Naive thymus-derived CD8-positive, alpha-beta T cell (primary cell): ENCODE measurements around the gene HOXB13. TPM values are rescaled to one million over a fixed set of nuclear protein-coding genes. Genes with fewer than 3 reads are reported as not detected.
A peak's percentile ranks its signal among the peaks of the same experiment; 100 is the strongest.

Experiments
- ATAC-seq, 2 donors: fragments of 150-1000 bp; cut with Tn5 transposase in 1 of 2; sonication (Bioruptor Pico), chemical (Tn5 transposase) in 1 of 2; 1 replicate in 1 of 2; 2 replicates in 1 of 2; pipeline ENCODE4 v1.10.0; 2021; ENCODE audit warnings: mild to moderate bottlenecking in 2 of 2, moderate library complexity in 2 of 2
- POLR2A ChIA-PET: fragments of 350-600 bp; sonication (Branson Sonifier 250); formaldehyde crosslinking; loops from one replicate; lab custom pipeline; 2021; ENCODE audit warnings: antibody characterized with exemption; lab: Charles Lee
- DNase-seq, 10 donors: peaks; one replicate each; pipeline versions ENCODE4 v3.0.0 to v3.0.0-alpha.2; 2020 to 2022
- H3K27ac Mint-ChIP-seq, 10 donors: one replicate each; pipeline ENCODE4 v1.8.0; 2020 to 2022; ENCODE audit warnings: mild to moderate bottlenecking in 10 of 10, mixed read lengths in 10 of 10, moderate library complexity in 4 of 10, inconsistent platforms in 1 of 10
- H3K27me3 Mint-ChIP-seq, 5 donors: one replicate each; pipeline ENCODE4 v1.8.0; 2021 to 2022; ENCODE audit warnings: mixed read lengths in 5 of 5
- H3K36me3 Mint-ChIP-seq, 3 donors: one replicate each; pipeline ENCODE4 v1.8.0; 2020 to 2022; ENCODE audit warnings: mixed read lengths in 3 of 3, mild to moderate bottlenecking in 2 of 3, inconsistent platforms in 1 of 3
- H3K4me1 Mint-ChIP-seq, 4 donors: one replicate each; pipeline ENCODE4 v1.8.0; 2021 to 2022; ENCODE audit warnings: mixed read lengths in 4 of 4
- H3K4me3 Mint-ChIP-seq, 10 donors: one replicate each; pipeline ENCODE4 v1.8.0; 2020 to 2022; ENCODE audit warnings: mild to moderate bottlenecking in 10 of 10, mixed read lengths in 10 of 10, moderate library complexity in 6 of 10, inconsistent platforms in 1 of 10
- H3K9me3 Mint-ChIP-seq, 9 donors: one replicate each; pipeline ENCODE4 v1.8.0; 2020 to 2022; ENCODE audit warnings: mixed read lengths in 9 of 9, mild to moderate bottlenecking in 3 of 9, inconsistent platforms in 1 of 9, moderate library complexity in 1 of 9
- polyA plus RNA-seq, 3 donors: library from polyadenylated mRNA; unstranded; fragments of 300-500 nt; fragmentation: Illumina TruSeq; gene quantifications; one replicate each; pipeline ENCODE4 v1.2.3, GENCODE V29; 2021
- total RNA-seq, 8 experiments: library from RNA in 2 of 8; stranded (reverse) in 2 of 8; gene quantifications; one replicate each; pipeline ENCODE4 v1.2.3 and lab custom pipeline; 2021 to 2026

The HOXB13 gene
- total and polyA plus RNA-seq, 5 experiments from 2014 or later: not detected

DNA sequence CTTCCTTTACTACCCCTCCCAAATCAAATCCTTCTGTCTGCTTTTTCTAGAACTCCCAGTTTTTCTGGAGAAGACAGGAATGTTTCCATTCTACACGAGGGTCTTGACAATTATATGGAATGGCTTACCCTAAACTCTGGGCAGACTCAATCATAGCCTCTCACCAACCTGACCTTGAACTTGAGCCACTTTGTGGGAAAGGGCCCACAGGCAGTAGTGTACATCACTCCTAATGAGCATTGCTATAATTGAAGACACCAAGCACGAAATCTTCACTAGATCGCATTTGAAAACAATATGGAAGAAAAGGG lies 1.6 kb upstream of the HOXB13 start:
- peaks cover 28 to 46% (median 30%) of the 10 kb centered on the region in 4 donors for H3K4me1 Mint-ChIP-seq
- POLR2A ChIA-PET: interaction anchor here (1.2 kb wide), 1 partner anchor 8 kb away, joined by 4 read pairs; no protein-coding TSS in a partner anchor
- ATAC-seq (no peak), DNase-seq (no peak)
- H3K27ac Mint-ChIP-seq: no peak overlapping the region
- peak overlapping the region in 1 of 10 donors; percentile 7 for H3K4me3 Mint-ChIP-seq
- no peaks in the 10 kb centered on the region for H3K9me3 Mint-ChIP-seq
- peaks cover 0 to 13% (median 9%) of the 10 kb centered on the region in 3 donors for H3K36me3 Mint-ChIP-seq
- peaks cover 56 to 99% (median 85%) of the 10 kb centered on the region in 5 donors for H3K27me3 Mint-ChIP-seq

DNA sequence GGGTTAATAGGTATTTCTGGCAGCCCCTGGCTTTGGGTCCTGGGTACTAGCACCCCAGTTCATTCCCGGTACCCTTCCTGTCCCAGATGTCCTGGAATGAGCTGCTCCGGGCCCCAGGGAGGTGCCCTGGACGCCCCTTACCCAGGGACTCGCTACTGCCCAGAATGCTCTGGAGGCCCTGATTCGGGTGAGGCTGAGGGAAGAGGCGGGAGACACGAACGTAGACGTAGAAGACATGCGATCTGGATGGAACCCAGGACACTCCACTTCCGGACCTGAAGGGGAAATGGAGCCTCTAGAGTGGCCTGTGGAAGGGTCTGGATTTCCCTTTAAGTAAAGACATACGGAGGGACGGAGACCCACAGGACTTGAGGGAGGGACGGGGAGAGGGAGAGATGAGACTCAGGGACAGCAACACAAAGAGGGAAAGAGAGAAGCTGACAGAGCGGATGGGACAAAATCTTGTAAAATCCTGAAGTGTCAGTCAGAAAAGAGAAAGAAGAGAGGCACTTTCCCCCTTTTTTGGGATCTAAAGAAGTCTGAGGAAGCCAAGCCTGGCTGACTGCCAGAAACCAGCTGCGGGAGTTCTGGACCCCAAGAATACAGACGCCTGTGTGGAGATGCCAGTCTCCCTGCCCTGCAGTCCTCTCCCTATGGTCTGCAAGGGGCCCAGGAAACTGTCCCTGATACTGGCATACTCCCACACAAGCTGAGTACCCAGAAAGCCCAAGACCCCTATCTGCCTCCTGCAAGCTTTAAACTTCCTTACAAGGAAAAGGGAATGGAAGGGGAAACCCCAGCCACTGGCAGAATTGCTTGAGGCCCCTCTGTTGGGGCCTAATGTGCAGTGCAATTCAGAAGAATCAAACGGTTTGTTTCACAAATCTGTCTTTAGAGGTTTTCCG lies 1.0 kb upstream of the HOXB13 start:
- DNase-seq: no peak
- Mint-ChIP-seq H3K9me3 (no peaks in the 10 kb centered on the region), H3K4me3 (peak overlapping the region in 7 of 10 donors; percentile 4 to 91 (median 59)), H3K27me3 (peaks cover 53 to 99% (median 83%) of the 10 kb centered on the region in 5 donors), H3K4me1 (peaks cover 29 to 52% (median 36%) of the 10 kb centered on the region in 4 donors), H3K36me3 (peaks cover 0 to 13% (median 11%) of the 10 kb centered on the region in 3 donors), H3K27ac (peak overlapping the region in 2 of 10 donors; percentile 40 to 79)
- ATAC-seq: no peak
- POLR2A ChIA-PET: interaction anchor here (1.2 kb wide), 1 partner anchor 9 kb away, joined by 4 read pairs; no protein-coding TSS in a partner anchor

DNA sequence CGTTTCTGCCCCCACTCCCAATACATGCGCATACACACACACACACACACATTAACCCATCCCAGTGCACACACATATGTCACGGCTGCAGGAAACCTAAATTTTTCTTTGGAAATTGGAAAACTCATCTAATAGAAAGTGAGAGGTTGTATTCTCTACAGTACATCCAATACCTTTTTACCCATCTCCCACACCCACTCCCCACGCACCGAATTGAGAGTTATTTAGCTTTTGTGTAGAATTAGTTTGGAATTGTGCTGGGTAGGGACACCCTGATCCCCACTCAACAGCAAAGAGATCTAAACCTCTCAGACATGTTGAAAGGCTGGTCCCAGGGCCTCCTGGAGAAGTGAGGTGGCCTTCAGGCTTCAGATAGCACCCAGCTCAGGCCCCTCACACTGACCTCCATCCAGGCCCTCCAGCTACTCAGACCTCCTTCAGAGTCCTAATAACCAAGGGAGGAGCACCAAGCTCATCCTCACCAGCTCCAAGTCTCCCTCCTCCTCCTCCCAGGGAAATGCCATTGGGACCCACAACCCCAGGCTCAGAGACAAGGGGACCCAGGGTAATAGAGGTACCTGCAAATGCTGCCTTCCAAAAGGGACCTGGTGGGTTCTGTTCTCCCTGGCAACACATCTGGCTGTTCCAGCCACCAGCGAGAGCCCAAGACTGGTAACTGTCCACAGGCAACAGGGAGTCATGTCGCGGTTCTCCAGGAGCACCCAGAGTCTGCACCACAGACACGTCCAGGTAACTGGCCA lies 955 bp downstream of the HOXB13 start:
- POLR2A ChIA-PET: interaction anchor here (1.5 kb wide), 1 partner anchor 10 kb away, joined by 3 read pairs; no protein-coding TSS in a partner anchor
- Mint-ChIP-seq H3K27ac (no peak overlapping the region), H3K4me1 (peaks cover 27 to 53% (median 42%) of the 10 kb centered on the region in 4 donors)

DNA sequence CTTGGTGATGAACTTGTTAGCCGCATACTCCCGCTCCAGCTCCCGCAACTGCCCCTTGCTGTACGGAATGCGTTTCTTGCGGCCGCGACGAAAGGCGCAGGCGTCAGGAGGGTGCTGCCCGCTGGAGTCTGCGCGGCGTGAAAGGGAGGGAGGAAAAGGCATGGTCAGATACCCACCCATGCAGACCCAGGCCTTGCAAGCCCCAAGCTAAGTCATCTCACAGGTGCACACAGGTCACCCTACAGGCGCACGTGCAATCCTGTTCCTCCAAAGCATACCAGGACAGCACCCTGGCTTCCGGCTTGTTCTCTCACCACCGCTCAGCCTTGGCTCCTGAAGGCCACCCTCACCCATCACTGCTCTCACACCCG lies 1.6 kb downstream of the HOXB13 start:
- Mint-ChIP-seq H3K4me3 (peak overlapping the region in 2 of 10 donors; percentile 8 to 49), H3K27ac (peak overlapping the region in 1 of 10 donors; percentile 25), H3K9me3 (no peaks in the 10 kb centered on the region), H3K27me3 (peaks cover 57 to 99% (median 84%) of the 10 kb centered on the region in 5 donors), H3K36me3 (peaks cover 0 to 13% (median 7%) of the 10 kb centered on the region in 3 donors), H3K4me1 (peaks cover 28 to 52% (median 40%) of the 10 kb centered on the region in 4 donors)
- POLR2A ChIA-PET: no interaction called here
- DNase-seq (no peak), ATAC-seq (no peak)

More for the DNA sequence above, 955 bp downstream of the HOXB13 start:
- Mint-ChIP-seq H3K27me3 (peaks cover 56 to 99% (median 85%) of the 10 kb centered on the region in 5 donors), H3K4me3 (peak overlapping the region in 7 of 10 donors; percentile 8 to 91 (median 73)), H3K9me3 (no peaks in the 10 kb centered on the region), H3K36me3 (peaks cover 0 to 13% (median 7%) of the 10 kb centered on the region in 3 donors)
- DNase-seq (no peak), ATAC-seq (no peak)

DNA sequence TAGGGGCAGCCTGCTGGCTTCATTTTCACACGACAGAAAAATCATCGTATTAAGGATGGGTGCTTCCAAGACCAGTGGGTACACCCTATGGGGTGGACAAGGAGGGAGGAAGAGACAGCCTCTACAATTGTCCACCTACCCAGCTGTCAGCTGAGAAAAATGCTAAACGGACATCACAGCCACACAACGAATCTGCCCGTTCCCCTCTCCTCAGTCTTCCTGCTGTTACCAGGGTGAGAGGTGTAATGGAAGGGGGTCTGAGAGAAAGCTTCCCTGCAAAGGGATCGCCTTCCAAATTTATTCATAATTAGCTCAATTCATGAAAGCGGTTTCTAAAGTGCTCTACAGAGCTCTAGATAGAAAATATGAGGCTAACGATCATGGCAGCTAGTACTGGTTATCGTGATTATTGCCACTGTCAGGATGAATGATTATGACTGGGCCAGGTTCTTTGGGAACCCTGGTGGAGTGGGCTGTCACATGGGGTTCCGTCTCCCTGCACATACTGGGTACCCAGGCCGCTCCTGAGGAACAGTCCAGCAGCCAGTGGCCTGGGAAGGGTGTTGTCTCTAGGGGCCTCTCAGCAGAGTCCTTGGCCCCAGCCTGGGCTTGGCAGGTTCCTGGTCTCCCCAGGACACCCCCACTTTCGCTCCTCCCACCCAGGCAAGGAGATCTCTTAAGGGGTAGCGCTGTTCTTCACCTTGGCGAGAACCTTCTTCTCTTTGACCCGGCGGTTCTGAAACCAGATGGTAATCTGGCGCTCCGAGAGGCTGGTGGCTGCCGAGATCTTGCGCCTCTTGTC lies 2.2 kb downstream of the HOXB13 start:
- no peak for ATAC-seq
- no peaks in the 10 kb centered on the region for H3K9me3 Mint-ChIP-seq
- H3K27me3 Mint-ChIP-seq: peaks cover 54 to 98% (median 81%) of the 10 kb centered on the region in 5 donors
- peaks cover 28 to 52% (median 40%) of the 10 kb centered on the region in 4 donors for H3K4me1 Mint-ChIP-seq
- H3K36me3 Mint-ChIP-seq: peaks cover 0 to 13% (median 7%) of the 10 kb centered on the region in 3 donors
- no peak for DNase-seq
- POLR2A ChIA-PET: interaction anchor here (0.5 kb wide), 1 partner anchor 158 kb away, joined by 3 read pairs; no protein-coding TSS in a partner anchor
- H3K4me3 Mint-ChIP-seq: peak overlapping the region in 1 of 10 donors; percentile 45
- H3K27ac Mint-ChIP-seq: peak overlapping the region in 1 of 10 donors; percentile 77

DNA sequence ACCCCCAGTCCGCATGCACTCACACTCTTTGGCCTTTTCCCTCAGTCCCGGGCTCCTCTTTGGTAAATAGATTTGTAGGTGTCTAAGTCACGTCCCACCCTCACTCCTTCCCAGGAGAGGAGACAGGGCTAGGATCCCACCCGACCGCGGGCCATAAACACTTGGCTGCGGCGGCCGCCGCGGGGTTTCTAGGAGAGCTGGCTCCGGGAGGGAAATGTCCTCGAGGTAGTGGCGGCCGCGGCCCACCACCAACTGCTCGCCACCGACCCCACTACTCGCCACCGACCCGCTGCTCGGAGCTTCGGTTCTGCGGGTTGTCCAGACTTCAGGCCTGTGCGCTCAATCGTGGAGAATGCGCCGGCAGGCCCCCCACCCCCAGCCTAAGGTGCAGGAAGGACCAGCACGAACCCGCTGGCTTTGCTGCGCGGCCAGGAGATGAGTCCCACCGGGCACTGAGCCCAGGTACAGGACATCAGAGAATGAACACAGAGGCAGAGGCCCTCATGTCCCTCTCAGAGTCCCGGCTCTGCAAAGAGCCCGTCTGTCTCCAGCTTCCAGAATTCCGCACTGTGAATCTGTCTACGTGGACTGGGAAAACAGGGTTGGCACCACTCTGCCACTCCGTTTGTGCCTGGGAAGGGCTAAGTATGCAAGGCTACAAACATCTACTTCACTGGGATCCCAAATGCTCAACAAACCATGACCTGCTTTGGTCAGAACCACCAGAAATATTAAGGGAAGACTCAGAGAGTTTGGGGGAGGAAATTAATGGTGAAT lies 3.1 kb downstream of the HOXB13 start:
- ATAC-seq (no peak), DNase-seq (no peak)
- H3K27me3 Mint-ChIP-seq: peaks cover 56 to 98% (median 81%) of the 10 kb centered on the region in 5 donors
- POLR2A ChIA-PET: interaction anchor here (0.5 to 0.8 kb wide), 2 partner anchors 10 to 159 kb away, joined by 3 read pairs; no protein-coding TSS in a partner anchor
- H3K4me3 Mint-ChIP-seq: peak overlapping the region in 8 of 10 donors; percentile 46 to 76 (median 71)
- peaks cover 29 to 52% (median 40%) of the 10 kb centered on the region in 4 donors for H3K4me1 Mint-ChIP-seq
- H3K36me3 Mint-ChIP-seq: peaks cover 0 to 18% (median 10%) of the 10 kb centered on the region in 3 donors
- peak overlapping the region in 1 of 10 donors; percentile 62 for H3K27ac Mint-ChIP-seq
- H3K9me3 Mint-ChIP-seq: peaks cover 0 to 4% (median 0%) of the 10 kb centered on the region in 9 donors

DNA sequence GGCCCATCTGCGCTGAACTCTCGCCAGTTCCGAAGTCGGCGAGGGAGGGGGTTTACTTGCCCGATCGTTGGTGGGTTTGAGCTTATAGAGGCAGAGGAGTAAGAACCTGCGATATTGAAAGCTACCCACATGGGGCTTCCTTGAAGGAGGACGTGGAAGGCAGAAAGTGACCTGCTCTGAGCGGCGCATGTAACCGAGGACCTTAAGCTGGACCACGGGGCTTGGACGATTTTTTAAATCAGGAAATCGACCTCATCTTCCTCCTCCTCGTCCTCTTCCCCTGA lies 3.6 kb downstream of the HOXB13 start:
- Mint-ChIP-seq H3K27me3 (peaks cover 54 to 98% (median 79%) of the 10 kb centered on the region in 5 donors), H3K4me3 (peak overlapping the region in 8 of 10 donors; percentile 46 to 76 (median 71)), H3K27ac (no peak overlapping the region), H3K4me1 (peaks cover 28 to 52% (median 41%) of the 10 kb centered on the region in 4 donors), H3K36me3 (peaks cover 0 to 18% (median 12%) of the 10 kb centered on the region in 3 donors), H3K9me3 (peaks cover 0 to 7% (median 0%) of the 10 kb centered on the region in 9 donors)
- POLR2A ChIA-PET: interaction anchor here (0.8 kb wide), 1 partner anchor 11 kb away, joined by 3 read pairs; no protein-coding TSS in a partner anchor
- DNase-seq (no peak), ATAC-seq (peak in 1 of 2 donors; percentile 5)

DNA sequence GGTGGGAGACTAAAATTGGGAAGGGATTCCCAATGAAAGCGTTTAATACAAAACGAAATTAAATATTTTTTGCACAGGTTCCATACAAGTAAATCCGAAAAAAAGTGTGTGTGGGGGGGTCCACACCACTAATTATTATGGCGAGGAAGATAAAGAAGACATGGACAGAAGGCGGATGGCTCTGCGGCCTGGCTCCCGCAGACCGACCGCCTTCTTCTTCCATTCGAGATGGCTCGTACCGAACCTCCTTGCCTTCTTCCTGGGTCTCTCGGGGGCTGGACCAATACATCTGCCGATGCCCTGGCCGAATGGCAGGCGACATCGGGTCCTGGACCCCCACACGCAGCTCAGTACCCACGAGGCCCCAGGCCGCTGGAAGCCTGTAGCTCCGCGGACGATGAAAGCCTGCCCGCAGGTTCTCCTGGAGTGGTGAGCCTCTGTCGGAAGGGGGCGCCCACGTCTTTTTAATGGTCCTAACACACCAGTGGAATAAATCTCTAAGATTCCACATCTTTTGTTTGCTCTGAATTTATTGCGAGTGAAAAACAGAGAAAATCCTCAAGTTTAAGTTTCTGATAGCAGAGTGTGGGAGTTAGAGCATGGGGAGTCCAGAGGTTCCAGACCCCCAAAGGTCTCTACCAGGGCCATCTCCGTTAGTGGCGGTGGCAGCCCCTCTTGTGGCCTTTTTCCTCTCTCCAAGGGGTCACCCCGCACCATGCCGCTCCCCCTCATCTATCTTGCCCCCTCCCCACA lies 4.1 kb downstream of the HOXB13 start:
- H3K4me1 Mint-ChIP-seq: peaks cover 26 to 51% (median 41%) of the 10 kb centered on the region in 4 donors
- H3K36me3 Mint-ChIP-seq: peaks cover 0 to 18% (median 12%) of the 10 kb centered on the region in 3 donors
- H3K4me3 Mint-ChIP-seq: peak overlapping the region; percentile 49 to 82 (median 76)
- ATAC-seq (peak; percentile 75 to 77), DNase-seq (peak; percentile 54 to 89 (median 68))
- POLR2A ChIA-PET: interaction anchor here (0.5 to 1.6 kb wide), 4 partner anchors 8 to 551 kb away, joined by 3 read pairs; no protein-coding TSS in a partner anchor
- peak overlapping the region in 1 of 10 donors; percentile 48 for H3K27ac Mint-ChIP-seq
- peaks cover 54 to 98% (median 77%) of the 10 kb centered on the region in 5 donors for H3K27me3 Mint-ChIP-seq
- H3K9me3 Mint-ChIP-seq: peaks cover 0 to 7% (median 0%) of the 10 kb centered on the region in 9 donors

DNA sequence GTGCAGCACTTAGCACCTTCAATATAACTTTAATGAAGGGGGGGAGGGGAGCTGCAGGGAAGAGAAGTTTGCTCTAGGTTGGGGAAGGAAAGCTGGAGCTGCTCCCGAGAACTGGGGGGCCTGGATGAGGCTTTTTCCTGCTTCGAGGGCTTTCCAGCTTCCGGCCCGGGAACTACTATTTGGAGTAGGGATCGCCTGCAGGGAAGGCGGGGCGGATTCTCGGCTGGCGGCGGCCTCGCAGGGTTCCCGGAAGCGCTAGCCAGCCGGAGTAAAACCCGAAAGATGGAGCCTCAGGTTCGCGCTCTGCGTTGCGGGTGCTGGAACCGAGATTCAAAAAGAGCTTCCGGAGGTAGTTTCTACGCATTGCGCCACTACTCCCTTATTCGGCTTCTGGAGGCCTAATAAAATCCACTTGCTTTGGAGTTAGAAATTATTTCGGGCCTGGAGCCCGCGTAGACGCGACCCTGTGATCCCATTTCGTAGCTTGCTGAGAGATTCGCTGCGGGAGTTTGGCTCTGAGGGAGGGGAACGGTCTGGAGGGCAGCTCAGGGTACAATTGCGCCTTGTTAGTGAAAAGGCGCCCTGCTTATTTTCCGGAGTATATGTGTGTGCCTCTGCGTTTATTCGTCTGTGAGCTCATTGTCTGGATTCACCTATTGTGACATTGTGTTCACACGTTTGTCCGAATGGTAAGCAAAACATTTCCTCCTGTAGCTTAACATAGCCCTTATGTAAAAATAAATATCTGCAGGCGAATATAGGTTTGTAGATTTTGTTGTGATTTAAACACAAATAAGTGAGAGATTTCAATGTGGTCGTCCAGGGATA lies 4.9 kb downstream of the HOXB13 start:
- H3K4me1 Mint-ChIP-seq: peaks cover 23 to 51% (median 44%) of the 10 kb centered on the region in 4 donors
- H3K9me3 Mint-ChIP-seq: peaks cover 0 to 7% (median 0%) of the 10 kb centered on the region in 9 donors
- H3K36me3 Mint-ChIP-seq: peaks cover 0 to 18% (median 13%) of the 10 kb centered on the region in 3 donors
- POLR2A ChIA-PET: interaction anchor here (0.5 to 1.6 kb wide), 7 partner anchors 8 to 551 kb away, joined by 3 to 5 read pairs (median 3); no protein-coding TSS in a partner anchor
- peak overlapping the region; percentile 49 to 82 (median 76) for H3K4me3 Mint-ChIP-seq
- no peak overlapping the region for H3K27ac Mint-ChIP-seq
- peaks cover 56 to 98% (median 79%) of the 10 kb centered on the region in 5 donors for H3K27me3 Mint-ChIP-seq
- ATAC-seq: peak in 1 of 2 donors; percentile 22
- peak in 1 of 10 donors; percentile 33 for DNase-seq
